HG02943 (cell line): ENCODE results near the gene BET1L.
"Not testable (repeated sequence)": the region's sequence is repeated elsewhere in the genome, so short reads cannot be mapped to it uniquely, and the experiment has no call there.

Source experiments
- ATAC-seq: cut with Tn5 transposase; IDR thresholded peaks from one replicate; pipeline ENCODE4 v1.9.1; 2021; ENCODE audit warnings: mild to moderate bottlenecking, low read depth, moderate library complexity; ENCODE audit not compliant: unreplicated experiment

The BET1L gene

GRCh38 chr11:198236-198806 is 8.9 kb downstream of the BET1L start:
- ATAC-seq, result no peak

GRCh38 chr11:197741-198235 is 9.4 kb downstream of the BET1L start:
- ATAC-seq, result no peak

- no peak for ATAC-seq
These were observed 10.1 kb downstream of the BET1L start for GRCh38 chr11:196786-197731.

GRCh38 chr11:193481-193880 is 13.7 kb downstream of the BET1L start:
- ATAC-seq, result not testable (repeated sequence)

- ATAC-seq, result not testable (repeated sequence)
These were observed 14.5 kb downstream of the BET1L start, which contains the start of gene SCGB1C1 for GRCh38 chr11:192674-193128. Gene SCGB1C1 (plus strand): TSS chr11:193078. CDS start chr11:193100, 22 bp downstream.

- ATAC-seq, result not testable (repeated sequence)
These were observed 15.4 kb downstream of the BET1L start for GRCh38 chr11:191490-192478.

- ATAC-seq, result not testable (repeated sequence)
These were observed 16.7 kb downstream of the BET1L start for GRCh38 chr11:190546-190945.

GRCh38 chr11:189843-190311 is 17.3 kb downstream of the BET1L start:
- peak; percentile 69 for ATAC-seq

- ATAC-seq, result not testable (repeated sequence)
These were observed 17.9 kb downstream of the BET1L start for GRCh38 chr11:189200-189783.

- not testable (repeated sequence) for ATAC-seq
These were observed 27.0 kb downstream of the BET1L start for GRCh38 chr11:180242-180641.
